HEK293 (cell line): ENCODE data around the gene PGBD1.

Experiments used
- CTCF ChIP-seq: fragments of 450-650 bp; formaldehyde crosslinking; IDR thresholded peaks from 2 replicates; pipeline ENCODE4 v1.5.1; 2016; ENCODE audit warnings: missing biosample characterization, missing genetic modification characterization
- HOXA7 ChIP-seq: sonication (generic); formaldehyde crosslinking; IDR thresholded peaks from 2 replicates; pipeline ENCODE4 v1.8.1; 2022; ENCODE audit warnings: missing genetic modification reagents, borderline replicate concordance
- YY1 ChIP-seq: fragments of 450-650 bp; formaldehyde crosslinking; IDR thresholded peaks from 2 replicates; pipeline ENCODE4 v1.5.1; 2018; ENCODE audit warnings: missing biosample characterization, missing genetic modification characterization
- ZNF791 ChIP-seq: fragments of 450-650 bp; formaldehyde crosslinking; IDR thresholded peaks from 2 replicates; pipeline ENCODE4 v1.5.1; 2016; ENCODE audit warnings: missing biosample characterization, missing genetic modification characterization
- ZNF792 ChIP-seq: fragments of 450-650 bp; formaldehyde crosslinking; IDR thresholded peaks from 2 replicates; pipeline ENCODE4 v1.5.1; 2016; ENCODE audit warnings: missing biosample characterization, missing genetic modification characterization

DNA sequence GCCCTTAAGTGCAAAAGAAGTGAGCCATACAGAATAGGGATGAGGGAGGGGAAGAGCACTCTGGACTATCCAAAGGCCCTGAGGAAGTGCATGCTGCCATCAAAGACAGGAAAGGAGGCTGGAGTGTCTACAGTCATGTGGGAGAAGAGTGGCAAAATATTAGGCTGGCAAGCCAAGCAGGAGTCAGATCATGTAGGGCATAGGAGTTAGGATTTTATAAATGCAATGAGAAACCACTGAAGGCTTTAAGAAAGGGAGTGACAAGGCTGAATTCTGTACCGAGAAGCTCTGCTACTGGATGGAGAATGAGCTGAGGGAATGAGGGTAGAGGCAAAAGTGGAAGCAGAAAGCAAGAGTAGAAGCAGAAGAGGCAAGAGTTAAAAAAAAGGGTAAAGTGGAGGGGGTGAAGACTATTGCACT is 52.2 kb downstream of the PGBD1 start:
- TF ChIP-seq ZNF791 (tag by site-specific recombination) (no peak), ZNF792 (tag by site-specific recombination) (no peak), HOXA7 (CRISPR knock-in tag) (no peak), YY1 (tag by site-specific recombination) (no peak), CTCF (tag by site-specific recombination) (no peak)
